Medulla oblongata (tissue), 1 donor: ENCODE data around the gene FRMD4B.
"Not testable (repeated sequence)": the region's sequence is repeated elsewhere in the genome, so short reads cannot be mapped to it uniquely, and the experiment has no call there.

ENCODE experiments used
- DNase-seq: peaks from one replicate; pipeline ENCODE4 v3.0.0-alpha.2; 2015; ENCODE audit errors: extremely low spot score

FRMD4B gene

GRCh38 chr3:69322512-69322911 is 63.4 kb downstream of the FRMD4B start:
- not testable (repeated sequence) for DNase-seq

- DNase-seq = peak; percentile 84
These were observed 63.8 kb downstream of the FRMD4B start for GRCh38 chr3:69322158-69322509.

- DNase-seq = no peak
These were observed 64.4 kb downstream of the FRMD4B start for GRCh38 chr3:69321301-69322157.

GRCh38 chr3:69320871-69321271 is 65.0 kb downstream of the FRMD4B start:
- DNase-seq = peak; percentile 85

GRCh38 chr3:69319652-69320051 is 66.2 kb downstream of the FRMD4B start:
- DNase-seq = no peak

GRCh38 chr3:69318410-69318809 is 67.5 kb downstream of the FRMD4B start:
- no peak for DNase-seq

GRCh38 chr3:69313251-69313650 is 72.6 kb downstream of the FRMD4B start:
- no peak for DNase-seq

GRCh38 chr3:69309814-69310213 is 76.1 kb downstream of the FRMD4B start:
- no peak for DNase-seq

- DNase-seq = peak; percentile 96
These were observed 79.4 kb downstream of the FRMD4B start for GRCh38 chr3:69306239-69307185.

- no peak for DNase-seq
These were observed 80.9 kb downstream of the FRMD4B start for GRCh38 chr3:69305011-69305410.

- DNase-seq = no peak
These were observed 81.5 kb downstream of the FRMD4B start for GRCh38 chr3:69304396-69304795.

GRCh38 chr3:69300296-69300695 is 85.6 kb downstream of the FRMD4B start:
- DNase-seq = no peak

- no peak for DNase-seq
These were observed 86.5 kb downstream of the FRMD4B start for GRCh38 chr3:69299344-69299743.

- no peak for DNase-seq
These were observed 88.4 kb downstream of the FRMD4B start for GRCh38 chr3:69297501-69297900.

GRCh38 chr3:69296995-69297394 is 88.9 kb downstream of the FRMD4B start:
- no peak for DNase-seq

GRCh38 chr3:69294014-69294766 is 91.7 kb downstream of the FRMD4B start:
- DNase-seq = no peak

GRCh38 chr3:69292959-69293574 is 92.8 kb downstream of the FRMD4B start:
- no peak for DNase-seq

- DNase-seq = no peak
These were observed 93.7 kb downstream of the FRMD4B start for GRCh38 chr3:69292185-69292584.

GRCh38 chr3:69290430-69290829 is 95.5 kb downstream of the FRMD4B start:
- DNase-seq = no peak

GRCh38 chr3:69290006-69290405 is 95.9 kb downstream of the FRMD4B start:
- DNase-seq = no peak

- DNase-seq = no peak
These were observed 97.6 kb downstream of the FRMD4B start for GRCh38 chr3:69288161-69288895.
